ENCODE measurements around the gene SLC22A2.

The SLC22A2 gene

DNA sequence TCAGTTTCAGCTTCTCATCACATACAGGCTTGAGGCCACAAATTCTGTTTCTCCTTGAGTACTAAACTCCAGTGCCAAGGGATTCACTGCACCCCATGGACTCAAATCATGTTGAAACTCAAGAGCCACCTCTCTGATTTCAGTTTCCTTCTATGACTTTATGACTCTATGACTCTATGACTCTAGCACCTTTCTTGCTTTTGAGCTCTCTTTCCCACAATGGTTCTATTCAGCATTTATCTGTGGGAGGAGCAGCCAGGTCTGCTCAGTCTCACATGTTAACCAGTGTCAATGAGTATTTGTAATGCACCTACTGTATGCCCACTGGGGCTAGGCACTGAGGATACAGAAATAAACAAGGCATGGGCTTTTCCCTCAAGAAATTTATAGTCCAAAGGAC, 14.6 kb upstream of the SLC22A2 start:
- DNase-seq, result no peak

DNA sequence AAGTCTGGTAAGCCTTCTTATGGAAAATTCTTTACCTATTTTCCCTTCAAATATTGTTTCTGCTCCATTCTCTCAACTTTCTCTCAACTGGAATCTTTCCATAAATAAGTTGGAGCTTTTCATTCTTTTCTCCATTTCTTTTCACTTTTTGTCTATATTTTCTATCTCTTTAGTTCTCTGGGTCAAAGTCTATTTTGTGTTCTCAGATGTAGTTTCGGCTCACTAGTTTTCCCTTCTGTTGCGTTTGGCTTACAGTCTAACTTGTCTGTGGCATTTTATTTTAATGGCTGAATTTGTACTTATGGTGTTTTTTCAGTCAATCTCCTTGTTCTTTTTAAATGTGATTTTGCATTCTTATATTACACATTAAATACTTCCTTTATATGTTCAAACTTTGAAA, 14.1 kb upstream of the SLC22A2 start:
- DNase-seq, result no peak

DNA sequence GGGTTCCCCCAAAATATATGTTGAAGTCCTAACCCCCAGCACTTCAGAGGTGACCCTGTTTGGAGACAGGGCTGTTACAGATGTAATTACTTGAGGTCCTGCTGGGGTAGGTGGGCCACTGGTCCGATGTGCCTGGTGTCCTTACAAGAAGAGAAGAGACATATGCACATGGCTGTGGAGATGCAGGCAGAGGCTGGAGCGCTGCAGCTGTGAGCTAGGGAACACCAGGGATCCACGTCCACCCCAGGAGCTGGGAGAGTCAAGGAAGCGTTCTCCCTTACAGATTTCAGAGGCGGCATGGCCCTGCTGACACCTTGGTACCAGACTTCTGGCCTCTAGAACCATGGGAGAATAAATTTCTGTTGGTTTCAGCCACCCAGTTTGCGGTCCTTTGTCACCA, 11.7 kb upstream of the SLC22A2 start:
- DNase-seq, result no peak

DNA sequence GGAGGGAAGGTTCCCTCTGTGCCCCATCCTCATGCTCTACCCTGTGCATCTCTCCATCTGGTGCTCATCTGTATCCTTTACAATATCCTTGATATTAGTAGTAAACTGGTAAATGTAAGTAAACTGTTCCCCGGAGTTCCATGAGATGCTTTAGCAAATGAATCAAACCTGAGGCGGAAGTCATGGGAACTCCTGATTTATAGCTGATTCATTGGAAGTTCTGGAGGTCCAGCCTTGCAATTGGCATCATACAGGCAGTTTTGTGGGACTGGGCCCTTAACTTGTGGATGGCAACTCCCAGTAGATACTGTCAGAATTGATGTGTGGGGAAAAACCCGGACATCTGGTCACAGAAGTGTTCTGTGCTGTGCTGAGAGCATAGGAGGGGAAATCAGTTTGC, 11.2 kb upstream of the SLC22A2 start:
- DNase-seq, result no peak

DNA sequence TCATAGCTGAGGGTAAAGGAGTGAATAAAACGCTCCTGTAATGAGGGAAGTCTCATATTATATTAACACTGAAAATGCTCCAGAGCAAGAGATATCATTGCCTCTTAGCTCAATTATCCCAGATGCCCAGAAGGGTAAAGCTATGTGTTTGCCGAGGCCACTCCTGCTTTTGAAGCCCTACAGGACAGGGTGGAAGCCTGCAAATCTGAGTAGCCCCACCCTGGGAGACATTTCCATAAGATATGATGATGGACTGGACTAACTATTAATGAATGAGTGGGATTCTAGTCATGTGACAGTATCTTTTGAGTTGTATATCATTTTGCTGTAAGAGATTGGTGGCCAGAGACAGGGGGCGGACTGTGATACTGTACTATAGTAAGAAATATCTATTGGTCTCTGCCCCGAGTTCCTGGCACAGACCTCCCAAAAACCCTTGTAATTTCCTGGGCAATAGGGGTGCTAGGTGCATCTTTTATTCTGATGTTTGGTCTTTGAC, 10.5 kb upstream of the SLC22A2 start:
- no peak for DNase-seq

DNA sequence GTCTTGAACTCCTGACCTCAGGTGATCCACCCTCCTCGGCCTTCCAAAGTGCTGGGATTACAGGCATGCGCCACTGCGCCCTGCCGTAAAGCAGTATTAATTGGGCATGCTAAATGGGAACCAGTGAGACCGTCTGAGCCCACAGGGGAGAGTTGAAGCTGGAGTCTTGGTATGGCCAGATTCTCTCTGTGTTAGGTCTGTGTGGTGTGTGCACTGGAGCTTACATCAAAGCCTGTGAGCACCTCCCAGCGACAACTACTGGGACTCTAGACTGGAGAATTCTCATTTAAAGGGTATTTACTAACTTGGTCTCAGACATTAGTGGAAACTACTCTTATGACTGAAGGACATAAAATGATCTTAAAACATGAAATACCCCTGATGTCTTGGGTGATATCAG, 8.5 kb upstream of the SLC22A2 start:
- DNase-seq, result no peak

DNA sequence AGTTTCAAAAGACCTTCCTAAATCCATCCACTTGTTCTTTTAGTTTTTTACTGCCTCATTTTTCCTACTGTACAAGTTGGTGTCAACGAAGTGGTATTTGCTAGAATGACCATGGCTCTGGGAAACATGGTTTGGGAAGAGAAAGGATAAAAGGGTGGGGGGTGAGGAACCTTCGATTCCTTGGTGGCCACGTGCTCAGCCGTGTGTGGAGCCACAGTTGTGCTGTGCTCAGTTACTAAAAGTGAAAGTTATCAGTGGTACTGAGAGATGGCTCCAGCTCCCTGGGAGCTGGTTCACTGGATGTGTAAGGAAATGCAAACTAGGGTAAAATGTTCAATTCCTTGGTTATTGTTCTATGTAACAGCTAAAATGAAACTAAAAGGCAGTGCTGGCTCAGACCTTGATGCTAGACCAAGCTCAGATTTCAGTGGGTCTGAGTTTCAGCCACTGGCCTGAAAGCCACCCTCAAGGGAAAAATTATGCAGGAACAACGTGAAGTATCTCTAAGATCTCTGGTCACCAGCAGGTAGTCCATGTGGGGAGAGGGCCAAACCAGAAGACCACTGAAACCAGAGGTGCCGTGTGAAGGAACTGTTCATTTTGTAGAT, 7.4 kb upstream of the SLC22A2 start:
- no peak for DNase-seq

DNA sequence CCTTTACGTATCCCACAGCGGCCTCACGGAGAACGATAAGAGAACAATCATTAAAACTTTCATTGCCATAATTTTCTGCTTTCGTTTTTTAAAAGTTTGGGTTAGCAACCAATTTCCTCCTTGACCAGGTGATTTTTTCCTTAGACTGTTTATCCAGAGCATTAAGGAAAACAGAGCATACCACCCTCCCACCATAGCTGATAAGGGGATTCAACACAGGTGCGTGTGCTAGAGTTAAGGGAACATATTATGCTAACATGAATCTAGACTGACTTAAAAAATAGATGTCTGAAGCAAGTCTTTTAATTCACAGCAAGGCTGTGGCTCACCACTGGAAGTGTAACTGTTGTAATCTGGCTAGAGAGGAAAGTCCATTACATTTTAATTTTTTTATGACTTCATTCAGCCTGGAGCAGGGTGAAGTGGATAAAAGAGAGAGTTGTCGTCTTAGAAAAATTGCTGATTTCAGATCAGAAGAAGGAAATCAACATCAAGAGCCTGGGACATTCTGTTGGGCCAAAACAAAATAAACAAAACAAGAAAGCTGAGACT, 5.5 kb upstream of the SLC22A2 start:
- no peak for DNase-seq

DNA sequence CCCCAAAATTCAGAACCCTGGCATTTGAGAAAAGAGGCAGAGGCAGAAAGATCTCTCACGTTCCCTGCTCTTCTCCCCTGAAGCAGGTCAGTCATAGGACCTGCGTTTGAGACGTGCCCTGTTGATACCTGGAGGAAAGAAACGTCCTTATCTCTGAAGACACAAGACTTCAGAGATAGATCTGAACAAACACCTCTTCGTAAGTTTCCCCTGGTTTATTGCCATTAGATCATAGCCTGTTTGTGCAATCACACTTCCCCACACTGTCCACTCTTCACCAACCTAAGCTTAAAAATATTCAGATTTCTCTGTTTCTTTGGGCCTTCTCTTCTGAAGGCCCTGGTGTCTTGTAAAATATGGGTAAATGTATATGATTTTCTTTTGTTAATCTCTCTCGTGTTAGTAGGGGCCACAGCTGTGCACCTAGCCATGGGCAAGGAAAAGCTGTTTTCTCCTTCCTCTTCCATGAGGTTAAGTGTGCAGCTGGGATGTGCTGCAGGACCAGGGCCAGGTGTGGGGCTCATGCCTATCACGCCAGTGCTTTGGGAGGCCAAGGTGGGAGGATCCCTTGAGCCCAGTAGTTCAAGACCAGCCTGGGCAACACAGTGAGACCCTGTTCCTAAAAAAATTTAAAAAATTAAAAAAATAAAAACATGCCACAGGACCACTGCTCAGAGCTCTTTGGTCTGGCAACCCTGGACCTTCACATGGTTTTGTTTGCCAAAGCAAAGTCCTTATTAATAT, 4.7 kb upstream of the SLC22A2 start:
- DNase-seq, result no peak

DNA sequence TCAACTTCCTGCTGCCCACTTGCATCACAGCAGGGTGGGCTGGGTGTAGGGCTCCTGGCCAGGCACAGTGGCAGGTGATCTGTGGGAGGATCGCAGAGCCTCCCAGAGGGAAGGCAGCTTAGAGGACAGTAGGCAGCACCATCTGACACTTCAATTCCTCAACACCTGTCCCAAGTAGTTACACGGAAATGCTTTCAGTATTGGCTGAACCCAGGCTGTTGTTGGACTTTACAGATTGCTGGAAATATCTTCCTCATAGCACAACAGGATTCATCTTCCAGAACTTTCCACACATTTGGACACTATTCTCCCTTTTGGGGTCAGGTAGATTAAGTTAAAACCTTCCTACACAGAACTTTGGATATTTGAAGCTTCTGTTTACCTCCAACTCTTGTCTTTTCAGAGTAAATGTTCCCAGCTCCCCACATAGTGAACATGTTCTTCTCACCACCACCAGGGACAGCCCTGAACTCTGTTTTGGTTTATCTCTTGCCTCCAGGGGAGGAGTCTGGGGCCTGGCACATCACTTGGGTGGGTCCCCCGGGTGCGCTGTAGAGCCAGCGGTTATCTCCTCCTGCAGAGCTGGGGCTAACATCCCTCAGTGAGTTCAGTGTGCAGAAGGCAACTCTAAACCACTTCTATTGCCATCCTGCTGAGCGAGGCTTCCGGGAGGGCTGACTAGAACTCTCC, 3.5 kb upstream of the SLC22A2 start:
- DNase-seq, result no peak

DNA sequence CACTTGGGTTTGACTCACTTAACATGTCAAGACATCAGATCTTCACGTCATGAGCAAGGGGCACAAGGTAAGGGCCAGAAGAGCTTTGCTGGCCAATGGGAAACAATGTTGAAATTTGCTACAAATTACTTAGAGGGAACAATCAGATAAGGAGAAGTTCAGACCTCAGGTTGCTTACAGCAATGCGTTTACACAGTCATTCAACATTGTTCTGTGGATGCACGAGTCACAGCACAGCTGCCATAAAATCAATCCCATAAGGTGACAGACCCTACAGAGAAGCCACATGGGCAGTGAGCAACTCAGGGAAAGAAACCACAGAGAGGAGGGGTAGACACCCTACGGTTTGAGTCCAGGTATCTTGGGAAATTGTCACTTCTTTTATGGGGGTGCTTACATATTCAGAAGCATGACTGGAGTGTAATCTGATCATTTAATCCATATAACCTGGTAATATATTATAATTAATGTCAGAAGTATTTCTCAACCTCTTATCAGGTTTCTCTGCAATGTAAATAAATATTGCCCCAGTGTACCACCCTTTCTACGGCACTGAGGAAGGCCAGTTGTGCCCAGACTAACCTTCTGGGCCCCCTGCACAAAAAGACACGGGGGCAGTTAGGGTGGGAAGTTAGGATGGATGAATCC, 2.3 kb upstream of the SLC22A2 start:
- DNase-seq, result no peak

DNA sequence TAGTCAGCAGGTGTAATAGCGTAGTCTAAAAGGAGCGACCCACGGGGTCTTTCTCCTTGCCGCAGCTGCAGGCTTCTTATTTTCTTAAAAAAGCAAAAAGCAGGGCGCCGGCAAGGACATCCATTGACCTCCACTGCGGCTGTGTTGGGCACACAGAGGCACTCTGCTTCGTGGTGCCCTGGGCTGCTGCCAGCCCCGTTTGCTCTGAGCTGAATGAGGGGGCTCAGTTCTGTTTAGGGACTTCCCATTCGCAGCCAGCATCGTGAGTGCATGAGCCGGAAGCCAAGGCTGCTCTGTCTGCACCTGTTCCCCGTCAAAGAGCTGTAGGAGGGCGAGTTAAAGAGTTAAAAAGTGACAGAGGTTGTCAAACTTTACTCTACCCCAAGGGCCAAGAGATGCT, 1.7 kb upstream of the SLC22A2 start:
- DNase-seq, result no peak

DNA sequence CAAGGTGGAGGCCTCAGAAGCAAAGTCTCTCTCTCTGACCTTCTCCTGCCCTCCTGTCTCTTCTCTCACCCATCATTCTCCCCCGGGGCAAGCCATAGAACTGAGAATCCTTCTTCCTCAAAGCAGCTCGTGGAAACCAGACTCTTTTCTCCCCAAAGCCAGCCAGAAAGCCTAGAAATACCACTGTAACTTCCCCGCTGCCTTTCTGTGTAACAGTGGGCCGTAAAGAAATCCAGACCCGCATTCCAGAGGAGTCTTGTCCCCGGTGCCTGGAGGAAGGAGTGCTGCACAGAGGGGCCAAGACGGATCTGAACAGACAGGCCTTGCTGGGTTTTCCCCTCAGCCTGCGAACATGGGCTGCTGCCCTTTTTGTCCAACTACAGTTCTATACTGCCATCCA, 977 bp upstream of the SLC22A2 start:
- no peak for DNase-seq

DNA sequence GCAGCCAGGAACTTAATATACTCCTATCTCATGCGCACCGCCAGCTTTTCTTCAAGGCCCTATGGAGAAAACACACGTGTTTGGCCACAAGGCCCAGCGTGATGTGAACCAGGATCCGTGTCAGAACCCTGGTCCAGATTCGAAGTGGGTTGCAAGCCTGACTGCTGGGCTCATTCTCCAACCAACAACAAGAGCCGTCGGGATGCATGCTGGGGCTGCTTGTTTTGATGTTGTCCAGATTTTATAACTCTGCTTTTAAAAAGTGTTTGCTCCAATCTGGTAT, 463 bp upstream of the SLC22A2 start:
- no peak for DNase-seq

DNA sequence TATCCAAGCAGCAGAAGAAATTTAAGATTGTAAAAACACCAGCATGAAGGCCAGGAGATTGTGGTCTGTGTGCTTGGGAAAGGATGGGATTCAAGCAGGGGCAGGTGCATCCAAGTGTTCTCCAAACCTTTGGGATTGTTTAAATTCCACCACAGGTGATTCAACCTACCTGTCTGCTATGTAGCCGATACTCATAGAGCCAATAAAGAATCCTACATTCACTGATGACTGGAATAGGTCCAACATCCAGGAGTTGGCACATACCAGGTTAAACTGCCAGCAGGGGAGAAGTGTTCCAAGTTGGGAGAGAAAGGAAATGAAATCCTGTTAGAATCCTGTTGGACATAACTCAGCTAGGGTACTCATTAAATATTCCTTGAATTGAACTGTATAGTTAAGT, 2.2 kb downstream of the SLC22A2 start:
- DNase-seq, result no peak

DNA sequence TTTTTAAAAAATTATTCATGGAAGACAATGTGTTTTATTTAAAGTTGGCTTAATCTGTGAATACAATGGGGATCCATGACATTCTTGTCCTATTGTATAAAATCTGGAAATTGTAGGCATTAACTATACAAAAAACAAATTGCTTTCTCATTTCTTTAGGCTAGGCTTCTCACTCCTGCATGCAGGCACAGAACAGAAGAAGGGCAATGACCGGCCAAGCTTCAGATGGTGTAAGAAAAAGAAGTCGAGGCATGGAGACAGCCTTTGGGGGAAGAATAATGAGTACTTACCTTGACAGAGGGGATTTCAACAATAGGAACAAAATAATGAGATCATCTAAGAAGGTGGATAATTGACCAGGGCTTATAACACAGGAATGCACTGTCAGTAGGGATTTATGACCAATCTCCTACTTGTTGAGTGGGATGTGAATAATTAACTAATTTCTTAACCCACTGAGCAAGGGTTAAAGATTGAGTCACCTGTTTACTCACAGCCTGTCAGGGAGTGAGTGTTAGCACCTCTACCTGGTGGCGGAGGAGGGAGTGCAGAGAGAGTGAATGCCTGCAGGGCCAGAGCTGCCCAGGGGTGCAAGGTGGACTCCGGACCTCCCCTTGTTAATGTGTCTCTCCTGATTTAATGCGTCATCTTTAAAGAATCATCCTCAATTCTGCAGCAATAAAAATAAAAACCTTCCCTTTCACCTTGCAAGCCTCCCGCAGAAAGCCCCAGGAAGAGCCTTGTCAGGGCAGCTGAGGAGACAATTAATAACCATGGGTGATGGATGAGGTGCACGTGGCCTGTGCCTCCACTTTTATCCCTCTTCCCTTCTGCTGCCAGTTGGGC, 3.9 kb downstream of the SLC22A2 start:
- DNase-seq, result no peak

DNA sequence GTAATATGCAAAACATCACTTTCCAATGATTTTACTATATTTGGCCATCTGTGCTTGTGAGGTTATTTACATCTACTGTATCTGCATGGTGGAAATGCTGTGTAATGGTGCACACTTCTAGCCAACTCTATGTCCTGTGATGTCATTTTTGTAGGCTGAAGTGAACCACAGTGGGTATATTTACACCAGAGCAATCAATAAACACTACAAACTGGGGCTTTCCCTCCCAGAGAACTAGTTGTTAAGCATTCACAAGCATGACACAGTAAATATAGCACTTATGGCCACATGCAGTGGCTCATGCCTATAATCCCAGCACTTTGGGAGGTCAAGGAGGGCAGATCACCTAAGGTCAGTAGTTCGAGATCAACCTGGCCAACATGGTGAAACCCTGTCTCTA, 4.9 kb downstream of the SLC22A2 start:
- no peak for DNase-seq

DNA sequence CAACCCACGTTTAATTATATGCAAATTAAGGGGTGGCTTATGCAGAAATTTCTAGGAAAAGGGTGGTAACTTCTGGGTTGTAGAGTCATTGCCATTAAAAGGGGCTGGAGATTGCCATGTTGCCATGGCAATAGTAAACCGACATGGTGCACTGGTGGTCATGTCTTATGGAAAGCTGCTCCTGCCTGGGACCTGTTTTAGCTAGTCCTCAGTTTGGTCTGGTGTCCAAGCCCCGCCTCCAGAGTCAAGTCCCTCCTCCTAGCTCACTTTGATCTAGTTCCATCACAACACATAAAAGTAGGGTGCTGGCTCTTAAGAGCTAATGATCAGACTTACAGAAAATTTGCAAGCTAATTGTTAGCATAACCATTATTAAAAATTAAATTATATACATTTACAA, 5.3 kb downstream of the SLC22A2 start:
- no peak for DNase-seq

DNA sequence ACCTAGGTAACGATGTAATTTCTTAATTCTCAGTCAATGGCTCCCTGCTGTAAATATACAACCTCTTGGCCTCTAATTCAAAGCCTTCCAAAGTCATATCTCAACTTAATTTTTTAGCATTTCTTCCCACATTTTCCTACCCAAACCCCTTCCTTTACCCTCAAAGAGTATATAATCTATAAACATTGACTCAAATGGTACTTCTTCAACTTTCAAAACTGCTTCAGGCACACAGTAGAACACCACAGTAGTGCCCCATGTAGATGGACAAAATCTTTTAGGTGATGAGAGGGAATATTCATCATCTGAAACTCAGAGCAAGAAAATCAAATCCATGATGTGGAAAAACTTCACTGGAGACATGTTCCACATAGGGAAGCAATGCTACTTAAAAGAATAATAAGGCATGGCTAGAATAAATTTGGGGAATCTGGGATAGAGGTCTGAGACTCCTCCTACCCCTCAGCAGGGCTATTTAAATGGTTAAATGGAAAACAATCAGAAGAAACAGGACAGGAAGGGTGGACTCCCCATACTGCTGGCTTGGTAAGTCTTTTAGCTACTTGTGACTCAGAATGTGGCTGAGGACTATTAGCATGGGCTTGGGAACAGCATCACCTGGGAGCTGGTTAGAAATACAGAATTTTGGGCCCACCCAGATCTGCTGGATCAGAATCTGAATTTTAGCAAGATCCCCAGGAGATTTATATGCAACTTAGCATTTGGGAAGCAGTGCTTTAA, 6.4 kb downstream of the SLC22A2 start:
- no peak for DNase-seq

DNA sequence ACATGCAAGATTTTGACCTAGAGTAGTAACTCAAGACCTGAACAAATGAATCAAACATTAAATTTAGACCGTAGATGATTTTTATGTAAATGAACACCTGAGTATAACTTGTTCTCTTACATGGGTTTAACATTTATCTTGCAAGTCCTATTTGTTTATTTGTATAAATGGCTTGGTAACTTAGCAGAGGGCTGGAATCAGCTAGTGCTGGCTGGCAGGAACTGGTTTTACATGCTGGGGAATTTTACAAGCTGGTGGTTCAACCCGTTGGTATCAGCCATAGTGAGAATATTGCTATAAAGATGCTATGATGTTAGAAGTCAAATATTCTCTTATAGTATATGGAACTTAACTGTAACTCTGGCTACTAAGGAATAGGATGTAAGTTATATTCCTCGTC, 8.9 kb downstream of the SLC22A2 start:
- no peak for DNase-seq

DNA sequence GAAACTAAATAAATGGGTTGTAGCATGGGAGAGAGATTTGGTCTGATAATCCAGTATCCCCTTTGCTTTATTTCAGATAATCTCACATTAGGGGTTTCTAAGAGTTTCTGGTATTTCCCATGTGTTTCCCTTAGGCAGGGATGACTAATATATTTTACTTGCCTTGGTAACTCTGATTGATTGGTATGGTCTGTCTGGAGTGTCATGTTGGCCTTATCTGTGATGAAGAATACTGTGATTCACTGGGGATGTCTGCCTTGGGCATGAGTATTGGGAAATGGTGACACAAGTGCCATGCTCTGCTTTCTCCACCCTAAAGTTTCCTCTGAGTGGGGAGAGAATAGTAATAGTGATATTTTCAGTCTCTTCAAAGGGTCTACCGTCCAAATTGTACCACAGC, 10.1 kb downstream of the SLC22A2 start:
- no peak for DNase-seq

DNA sequence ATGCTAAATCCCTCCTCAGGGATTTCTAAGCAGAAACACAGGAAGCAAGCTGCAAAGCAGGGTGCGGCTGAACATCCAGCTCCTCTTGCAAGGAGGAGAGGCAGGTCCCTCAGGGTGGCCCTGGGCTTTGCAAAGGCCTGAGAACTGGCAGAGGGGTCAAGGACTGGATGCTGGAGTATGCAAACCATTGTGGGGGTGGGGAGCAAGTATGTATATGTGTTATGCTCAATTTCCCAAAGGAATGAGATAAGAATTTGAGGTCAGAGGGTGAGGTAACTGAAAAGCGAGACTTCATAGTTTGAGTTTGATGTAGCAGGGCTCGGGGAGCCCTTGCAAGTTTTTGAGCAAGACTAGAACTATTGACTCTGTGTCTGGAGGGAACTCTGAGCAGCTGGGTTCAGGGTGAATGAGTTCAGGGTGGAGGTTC, 11.2 kb downstream of the SLC22A2 start:
- DNase-seq, result no peak
